ENCODE measurements around the gene CAMK1D.

Gene CAMK1D

GRCh38 chr10:12729885-12730284, 380.5 kb downstream of the CAMK1D start:
- no peaks in the 10 kb centered on the region for H3K4me1 ChIP-seq (ENCODE audit: low read depth, poor library complexity, severe bottlenecking)
- no peaks in the 10 kb centered on the region for H3K36me3 ChIP-seq (ENCODE audit: insufficient read depth)
- no peak overlapping the region for H3K4me3 ChIP-seq (IDR thresholded peaks at IDR 0.05; ENCODE audit: insufficient read depth, low read depth, low read length)
- H3K27ac ChIP-seq = no peak overlapping the region
- H4K20me1 ChIP-seq (ENCODE audit: insufficient read depth) = no peaks in the 10 kb centered on the region
- no peak overlapping the region for H3K9ac ChIP-seq
- TF ChIP-seq, protein P1, sequence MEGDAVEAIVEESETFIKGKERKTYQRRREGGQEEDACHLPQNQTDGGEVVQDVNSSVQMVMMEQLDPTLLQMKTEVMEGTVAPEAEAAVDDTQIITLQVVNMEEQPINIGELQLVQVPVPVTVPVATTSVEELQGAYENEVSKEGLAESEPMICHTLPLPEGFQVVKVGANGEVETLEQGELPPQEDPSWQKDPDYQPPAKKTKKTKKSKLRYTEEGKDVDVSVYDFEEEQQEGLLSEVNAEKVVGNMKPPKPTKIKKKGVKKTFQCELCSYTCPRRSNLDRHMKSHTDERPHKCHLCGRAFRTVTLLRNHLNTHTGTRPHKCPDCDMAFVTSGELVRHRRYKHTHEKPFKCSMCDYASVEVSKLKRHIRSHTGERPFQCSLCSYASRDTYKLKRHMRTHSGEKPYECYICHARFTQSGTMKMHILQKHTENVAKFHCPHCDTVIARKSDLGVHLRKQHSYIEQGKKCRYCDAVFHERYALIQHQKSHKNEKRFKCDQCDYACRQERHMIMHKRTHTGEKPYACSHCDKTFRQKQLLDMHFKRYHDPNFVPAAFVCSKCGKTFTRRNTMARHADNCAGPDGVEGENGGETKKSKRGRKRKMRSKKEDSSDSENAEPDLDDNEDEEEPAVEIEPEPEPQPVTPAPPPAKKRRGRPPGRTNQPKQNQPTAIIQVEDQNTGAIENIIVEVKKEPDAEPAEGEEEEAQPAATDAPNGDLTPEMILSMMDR (conservative IDR thresholded peaks at IDR 0.05; ENCODE audit: low read depth, low read length) = 0 out of 2 replicates have a peak, but pooled peaks have one; percentile 41
- no peaks in the 10 kb centered on the region for H3K27me3 ChIP-seq (ENCODE audit: insufficient read depth, low read depth)
- no peak overlapping the region for H2AFZ ChIP-seq (ENCODE audit: low read depth)
- H3K79me2 ChIP-seq (ENCODE audit: insufficient read depth, low read depth) = no peaks in the 10 kb centered on the region
- no peak overlapping the region for H3K4me2 ChIP-seq

GRCh38 chr10:12730809-12731519, 381.6 kb downstream of the CAMK1D start:
- H3K4me2 ChIP-seq = no peak overlapping the region
- H3K79me2 ChIP-seq (ENCODE audit: insufficient read depth, low read depth) = no peaks in the 10 kb centered on the region
- no peak overlapping the region for H3K4me3 ChIP-seq (IDR thresholded peaks at IDR 0.05; ENCODE audit: insufficient read depth, low read depth, low read length)
- no peak overlapping the region for H3K9ac ChIP-seq
- no peak overlapping the region for H2AFZ ChIP-seq (ENCODE audit: low read depth)
- H3K27ac ChIP-seq = no peak overlapping the region
- TF ChIP-seq, protein P1 (conservative IDR thresholded peaks at IDR 0.05; ENCODE audit: low read depth, low read length) = no peak
- no peaks in the 10 kb centered on the region for H3K27me3 ChIP-seq (ENCODE audit: insufficient read depth, low read depth)
- no peaks in the 10 kb centered on the region for H4K20me1 ChIP-seq (ENCODE audit: insufficient read depth)
- H3K36me3 ChIP-seq (ENCODE audit: insufficient read depth) = no peaks in the 10 kb centered on the region
- no peaks in the 10 kb centered on the region for H3K4me1 ChIP-seq (ENCODE audit: low read depth, poor library complexity, severe bottlenecking)

- Histone ChIP-seq H3K27me3 (ENCODE audit: insufficient read depth, low read depth) (no peaks in the 10 kb centered on the region), H3K4me3 (IDR thresholded peaks at IDR 0.05; ENCODE audit: insufficient read depth, low read depth, low read length) (no peak overlapping the region), H4K20me1 (ENCODE audit: insufficient read depth) (no peaks in the 10 kb centered on the region), H3K4me1 (ENCODE audit: low read depth, poor library complexity, severe bottlenecking) (no peaks in the 10 kb centered on the region), H3K4me2 (no peak overlapping the region), H3K36me3 (ENCODE audit: insufficient read depth) (no peaks in the 10 kb centered on the region), H2AFZ (ENCODE audit: low read depth) (no peak overlapping the region), H3K27ac (no peak overlapping the region), H3K9ac (no peak overlapping the region), H3K79me2 (ENCODE audit: insufficient read depth, low read depth) (no peaks in the 10 kb centered on the region)
- TF ChIP-seq, protein P1 (conservative IDR thresholded peaks at IDR 0.05; ENCODE audit: low read depth, low read length) = no peak
Observed at GRCh38 chr10:12733271-12733670, 383.9 kb downstream of the CAMK1D start.

DNA sequence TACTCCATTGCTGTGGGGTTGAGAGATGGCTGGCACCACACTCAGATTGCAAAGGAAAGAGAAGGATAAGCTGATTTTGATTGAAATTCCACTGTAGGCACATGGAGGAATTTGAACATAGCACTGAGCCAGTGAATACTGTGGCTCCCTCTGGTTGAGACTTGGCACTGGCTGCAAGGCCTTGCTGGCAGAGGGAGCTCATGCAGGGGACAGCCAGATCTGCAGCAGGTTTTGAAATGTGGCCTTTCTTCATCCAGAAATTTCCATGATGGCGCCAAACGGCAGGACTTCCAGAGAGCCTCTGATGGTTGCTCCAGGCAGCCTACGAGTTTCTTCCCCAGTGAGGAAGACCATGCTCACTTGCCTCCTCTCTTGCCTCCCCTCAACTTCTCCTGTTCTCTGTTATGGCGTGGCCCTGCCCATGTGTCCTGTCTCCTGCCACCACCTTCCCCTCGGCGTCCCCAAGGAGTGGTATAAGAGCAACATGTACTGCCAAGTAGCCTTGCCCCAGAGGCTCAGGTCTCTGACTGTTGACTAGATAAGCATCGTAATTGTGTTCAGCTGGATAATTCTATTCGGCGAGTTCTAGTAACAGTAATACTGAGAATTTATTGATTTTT, 386.6 kb downstream of the CAMK1D start:
- no peak overlapping the region for H3K4me3 ChIP-seq (IDR thresholded peaks at IDR 0.05; ENCODE audit: insufficient read depth, low read depth, low read length)
- H4K20me1 ChIP-seq (ENCODE audit: insufficient read depth) = no peaks in the 10 kb centered on the region
- TF ChIP-seq, protein P1 (conservative IDR thresholded peaks at IDR 0.05; ENCODE audit: low read depth, low read length) = no peak
- no peak overlapping the region for H2AFZ ChIP-seq (ENCODE audit: low read depth)
- H3K79me2 ChIP-seq (ENCODE audit: insufficient read depth, low read depth) = no peaks in the 10 kb centered on the region
- no peaks in the 10 kb centered on the region for H3K4me1 ChIP-seq (ENCODE audit: low read depth, poor library complexity, severe bottlenecking)
- H3K27me3 ChIP-seq (ENCODE audit: insufficient read depth, low read depth) = no peaks in the 10 kb centered on the region
- H3K27ac ChIP-seq = no peak overlapping the region
- no peak overlapping the region for H3K4me2 ChIP-seq
- H3K9ac ChIP-seq = no peak overlapping the region
- H3K36me3 ChIP-seq (ENCODE audit: insufficient read depth) = no peaks in the 10 kb centered on the region
